ENCODE data around the gene SPCS2. TPM values are rescaled to one million over a fixed set of nuclear protein-coding genes. Genes with fewer than 3 reads are reported as not detected.
"Not testable (repeated sequence)": the region's sequence is repeated elsewhere in the genome, so short reads cannot be mapped to it uniquely, and the experiment has no call there.

Gene SPCS2
- total RNA-seq, 4 donors from 2014 or later, result 28.3 to 95.7 (median 61.7) TPM

GRCh38 chr11:74954199-74954598, 5.1 kb downstream of the SPCS2 start:
- Histone ChIP-seq H3K4me3 (no peak overlapping the region), H3K9me3 (no peaks in the 10 kb centered on the region), H3K27ac (no peak overlapping the region), H3K36me3 (peaks cover 0 to 6% (median 0%) of the 10 kb centered on the region in 3 donors), H3K4me1 (peaks cover 0 to 55% (median 19%) of the 10 kb centered on the region in 4 donors), H3K27me3 (no peaks in the 10 kb centered on the region)
- TF ChIP-seq CTCF (IDR thresholded peaks at IDR 0.05) (no peak), EP300 (IDR thresholded peaks at IDR 0.05) (no peak), POLR2A (IDR thresholded peaks at IDR 0.05) (no peak)
- no peak for DNase-seq (ENCODE audit: low spot score in 2 of 2)
- WGBS, 2 donors, result 84 to 92% methylated on average over 1 of the region's 1 CpG

DNA sequence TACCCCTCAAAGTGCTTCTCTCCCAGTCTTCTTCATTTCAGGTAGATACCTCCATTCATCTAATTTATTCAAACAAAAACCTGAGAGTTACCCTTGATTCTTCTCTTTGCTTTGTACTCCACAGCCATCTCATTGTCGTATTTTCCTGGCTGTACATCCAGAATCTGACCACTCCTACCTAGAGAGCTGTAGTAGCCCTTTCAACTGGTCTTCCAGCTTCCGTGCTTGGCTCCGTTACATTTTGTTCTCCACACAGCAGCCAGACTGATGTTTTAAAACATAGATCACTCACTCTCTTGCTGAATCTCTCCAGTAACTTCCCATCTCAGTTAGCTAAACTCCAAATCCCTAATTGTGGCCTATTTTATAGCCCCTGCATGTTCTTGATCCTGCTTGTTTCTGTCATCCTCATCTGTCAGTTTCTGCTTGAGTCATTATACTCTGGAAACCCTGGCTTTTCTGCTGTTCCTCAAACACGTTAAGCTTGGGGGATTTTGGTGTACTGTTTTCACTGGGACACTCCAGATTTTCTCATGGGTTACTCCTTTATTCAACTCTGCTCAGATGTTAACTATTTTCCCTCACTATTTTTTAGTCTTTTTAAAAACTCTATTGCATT, 7.4 kb downstream of the SPCS2 start:
- H3K36me3 ChIP-seq, result peaks cover 0 to 6% (median 0%) of the 10 kb centered on the region in 3 donors
- H3K4me1 ChIP-seq, result peaks cover 0 to 50% (median 4%) of the 10 kb centered on the region in 4 donors
- H3K9me3 ChIP-seq, result no peaks in the 10 kb centered on the region
- H3K27ac ChIP-seq, result no peak overlapping the region
- no peaks in the 10 kb centered on the region for H3K27me3 ChIP-seq
- DNase-seq (ENCODE audit: low spot score in 2 of 2), result no peak
- TF ChIP-seq POLR2A (IDR thresholded peaks at IDR 0.05), result no peak
- TF ChIP-seq CTCF (IDR thresholded peaks at IDR 0.05), result no peak
- TF ChIP-seq EP300 (IDR thresholded peaks at IDR 0.05), result no peak
- H3K4me3 ChIP-seq, result no peak overlapping the region
- WGBS, 2 donors, result 39 to 62% methylated on average over 4 of the region's 4 CpGs

DNA sequence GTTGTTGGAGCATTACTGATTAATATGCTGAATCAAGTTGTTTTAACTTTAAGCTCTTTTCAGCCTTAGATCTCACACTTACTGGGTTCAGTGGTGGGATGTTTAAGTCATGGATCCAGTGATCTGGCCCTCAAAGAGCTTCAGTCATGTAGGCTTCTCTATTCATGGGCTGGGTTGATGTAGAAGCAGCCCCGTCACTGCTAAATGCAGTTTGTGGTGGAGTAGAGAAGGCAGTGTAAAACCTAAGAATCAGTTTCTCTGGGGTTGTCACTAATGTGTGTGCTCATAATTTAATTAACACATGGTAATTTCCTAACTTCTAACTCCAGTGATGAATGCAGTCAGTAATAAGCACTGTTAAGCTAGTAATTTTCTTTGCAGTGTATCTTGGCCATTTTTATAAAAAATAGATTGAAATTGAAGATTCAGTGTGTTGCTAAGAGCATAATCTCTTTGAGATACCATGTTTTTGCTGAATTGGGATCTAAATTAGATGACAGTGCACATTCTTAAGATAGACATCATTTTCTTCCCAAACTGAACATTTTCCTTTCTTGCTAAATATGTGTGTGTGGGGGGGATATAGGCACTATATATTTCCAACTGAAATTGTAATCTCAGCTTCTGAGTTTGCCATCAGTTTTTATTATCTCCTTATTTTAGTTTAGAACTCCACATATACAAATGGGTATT, 9.0 kb downstream of the SPCS2 start:
- no peak for DNase-seq (ENCODE audit: low spot score in 2 of 2)
- no peak overlapping the region for H3K4me3 ChIP-seq
- no peak for TF ChIP-seq EP300 (IDR thresholded peaks at IDR 0.05)
- H3K9me3 ChIP-seq, result no peaks in the 10 kb centered on the region
- H3K27me3 ChIP-seq, result no peaks in the 10 kb centered on the region
- H3K27ac ChIP-seq, result no peak overlapping the region
- peaks cover 0 to 6% (median 0%) of the 10 kb centered on the region in 3 donors for H3K36me3 ChIP-seq
- peaks cover 0 to 41% (median 3%) of the 10 kb centered on the region in 4 donors for H3K4me1 ChIP-seq
- 81 to 86% methylated on average over 1 of the region's 1 CpG for WGBS, 2 donors

GRCh38 chr11:74960128-74960527, 11.1 kb downstream of the SPCS2 start:
- H3K27ac ChIP-seq; DNase-seq (ENCODE audit: low spot score in 2 of 2); H3K9me3 ChIP-seq; H3K27me3 ChIP-seq; H3K36me3 ChIP-seq; H3K4me3 ChIP-seq: not testable (repeated sequence)
- WGBS, 2 donors, result 86 to 91% methylated on average over 6 of the region's 6 CpGs
- H3K4me1 ChIP-seq, result peaks cover 0 to 43% (median 3%) of the 10 kb centered on the region in 4 donors

- Histone ChIP-seq H3K4me3 (no peak overlapping the region), H3K9me3 (no peaks in the 10 kb centered on the region), H3K36me3 (peaks cover 0 to 58% (median 4%) of the 10 kb centered on the region in 3 donors), H3K4me1 (peaks cover 0 to 16% (median 0%) of the 10 kb centered on the region in 4 donors), H3K27ac (no peak overlapping the region), H3K27me3 (no peaks in the 10 kb centered on the region)
- TF ChIP-seq CTCF (IDR thresholded peaks at IDR 0.05) (no peak), EP300 (IDR thresholded peaks at IDR 0.05) (no peak), POLR2A (IDR thresholded peaks at IDR 0.05) (no peak)
- no peak for DNase-seq (ENCODE audit: low spot score in 2 of 2)
- 90 to 93% methylated on average over 5 of the region's 5 CpGs for WGBS, 2 donors
Measured at GRCh38 chr11:74966651-74967050, 17.6 kb downstream of the SPCS2 start.

GRCh38 chr11:74970852-74971395, 21.9 kb downstream of the SPCS2 start:
- Histone ChIP-seq H3K36me3 (peaks cover 0 to 88% (median 10%) of the 10 kb centered on the region in 3 donors), H3K27ac (no peak overlapping the region), H3K9me3 (no peaks in the 10 kb centered on the region), H3K27me3 (no peaks in the 10 kb centered on the region), H3K4me1 (peaks cover 0 to 10% (median 0%) of the 10 kb centered on the region in 4 donors), H3K4me3 (no peak overlapping the region)
- TF ChIP-seq CTCF (IDR thresholded peaks at IDR 0.05) (no peak), EP300 (IDR thresholded peaks at IDR 0.05) (no peak), POLR2A (IDR thresholded peaks at IDR 0.05) (no peak)
- WGBS, 2 donors, result 39 to 53% methylated on average over 1 of the region's 1 CpG
- no peak for DNase-seq (ENCODE audit: low spot score in 2 of 2)

Measured in tibial nerve (tissue), 4 donors.